NCI-H524 (cell line): Measurements from ENCODE around the gene SERPINA6.
A peak's percentile ranks its signal among the peaks of the same experiment; 100 is the strongest.
"Not testable (repeated sequence)": the region's sequence is repeated elsewhere in the genome, so short reads cannot be mapped to it uniquely, and the experiment has no call there.

Source experiments
- DNase-seq, 2 experiments: peaks; one replicate each; lab custom pipeline; 2025; lab: John Stamatoyannopoulos, UW

SERPINA6 gene

GRCh38 chr14:94322648-94323570 is at the start of gene SERPINA6:
TSS of gene SERPINA6 (minus strand) at chr14:94323336. CDS start at chr14:94314648, 8,688 bp downstream.
- no peak for DNase-seq

GRCh38 chr14:94372021-94372605 is 49.0 kb upstream of the SERPINA6 start:
- DNase-seq: no peak

- no peak for DNase-seq
These were observed 47.4 kb upstream of the SERPINA6 start for GRCh38 chr14:94370524-94370910.

- not testable (repeated sequence) for DNase-seq
These were observed 46.8 kb upstream of the SERPINA6 start for GRCh38 chr14:94369766-94370523.

GRCh38 chr14:94368956-94369355 is 45.8 kb upstream of the SERPINA6 start:
- DNase-seq: no peak

- no peak for DNase-seq
These were observed 45.1 kb upstream of the SERPINA6 start for GRCh38 chr14:94368243-94368590.

- no peak for DNase-seq
These were observed 44.5 kb upstream of the SERPINA6 start for GRCh38 chr14:94367347-94368242.

- DNase-seq: no peak
These were observed 43.2 kb upstream of the SERPINA6 start, which contains the start of gene SERPINA2 for GRCh38 chr14:94366146-94366915. TSS of gene SERPINA2 (minus strand) at chr14:94366698.

- DNase-seq: no peak
These were observed 42.5 kb upstream of the SERPINA6 start for GRCh38 chr14:94365624-94366023.

- no peak for DNase-seq
These were observed 41.8 kb upstream of the SERPINA6 start for GRCh38 chr14:94364964-94365363.

GRCh38 chr14:94364037-94364436 is 40.9 kb upstream of the SERPINA6 start:
- no peak for DNase-seq

- DNase-seq: no peak
These were observed 40.1 kb upstream of the SERPINA6 start for GRCh38 chr14:94363151-94363624.

GRCh38 chr14:94362614-94363133 is 39.5 kb upstream of the SERPINA6 start:
- DNase-seq: no peak

GRCh38 chr14:94361682-94362081 is 38.5 kb upstream of the SERPINA6 start:
- no peak for DNase-seq

- no peak for DNase-seq
These were observed 37.9 kb upstream of the SERPINA6 start for GRCh38 chr14:94360945-94361565.

GRCh38 chr14:94357166-94357565 is 34.0 kb upstream of the SERPINA6 start:
- no peak for DNase-seq

GRCh38 chr14:94356379-94357056 is 33.4 kb upstream of the SERPINA6 start:
- DNase-seq: no peak

GRCh38 chr14:94355191-94355794 is 32.2 kb upstream of the SERPINA6 start:
- DNase-seq: peak; percentile 79 to 88

GRCh38 chr14:94354638-94355185 is 31.6 kb upstream of the SERPINA6 start:
- no peak for DNase-seq
